Panc1 (cell line): Measurements from ENCODE around the gene FIZ1.

Experiments used
- CTCF ChIP-seq: fragments of 450-650 bp; IDR thresholded peaks from 2 replicates; pipeline ENCODE4 v1.5.1; 2017; ENCODE audit warnings: mild to moderate bottlenecking
- POLR2AphosphoS5 ChIP-seq: IDR thresholded peaks from 2 replicates; pipeline ENCODE4 v1.6.1; 2012; ENCODE audit warnings: mild to moderate bottlenecking, low read depth, low read length, moderate library complexity

- no peak for TF ChIP-seq CTCF
- no peak for TF ChIP-seq POLR2AphosphoS5
Measured at GRCh38 chr19:55578031-55578760, 21.1 kb downstream of the FIZ1 start.
